HG03159 (cell line): ENCODE measurements around the gene SHMT2.

Experiments
- ATAC-seq: cut with Tn5 transposase; IDR thresholded peaks from one replicate; pipeline ENCODE4 v1.9.1; 2021; ENCODE audit warnings: mild to moderate bottlenecking, moderate library complexity; ENCODE audit not compliant: unreplicated experiment

The SHMT2 gene

DNA sequence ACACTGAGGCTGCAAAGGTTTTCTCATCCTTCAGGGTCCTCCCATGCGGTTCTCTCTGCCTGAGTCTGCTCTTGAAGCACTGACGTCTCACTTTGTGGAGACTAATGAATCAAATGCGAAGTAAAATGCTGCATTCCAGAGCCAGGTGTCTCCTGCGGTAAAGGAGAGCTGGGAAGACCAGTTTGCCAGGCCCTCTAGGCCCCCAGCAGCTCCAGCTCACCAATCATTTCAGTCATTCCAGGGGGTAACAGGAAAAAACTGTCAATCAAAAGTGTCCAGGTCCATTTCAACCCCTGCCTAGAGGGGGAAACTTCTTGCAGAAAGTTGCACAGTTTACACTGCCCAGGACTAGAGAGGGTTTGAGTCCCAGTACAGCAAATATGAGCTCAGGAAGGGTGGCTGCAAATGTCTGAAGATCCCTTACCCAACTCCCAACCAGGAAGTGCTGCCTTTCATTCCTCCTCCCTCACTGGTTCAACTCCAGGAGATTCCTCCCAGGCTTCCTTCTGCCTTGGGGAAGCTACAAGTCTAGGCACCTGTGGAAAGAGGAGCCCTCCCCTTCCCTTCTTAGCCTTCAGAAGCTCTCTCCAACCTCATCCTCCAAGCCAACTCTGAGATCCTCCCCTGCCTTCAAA, 15.6 kb upstream of the SHMT2 start:
- ATAC-seq: no peak

DNA sequence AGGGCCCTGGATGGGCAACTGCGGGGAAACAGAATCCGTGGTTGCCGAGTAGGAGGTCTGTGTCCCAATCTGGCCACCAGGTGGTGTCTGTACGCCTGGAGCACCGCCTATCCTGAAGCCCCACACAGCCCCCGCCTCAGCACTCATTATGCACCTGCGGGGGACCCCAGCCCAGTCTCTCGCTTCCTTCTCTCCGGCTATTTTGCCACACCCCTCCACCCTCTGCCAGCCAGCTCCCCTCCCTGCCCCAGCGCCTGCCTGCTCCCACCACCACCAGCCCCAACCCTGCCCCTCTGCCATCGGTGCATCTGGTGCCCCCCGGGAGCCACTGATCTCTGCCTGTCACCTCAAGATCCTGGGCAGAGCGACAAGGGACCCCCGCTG, 15.1 kb upstream of the SHMT2 start:
- ATAC-seq: no peak

- no peak for ATAC-seq
Observed at GRCh38 chr12:57215065-57215464, 14.4 kb upstream of the SHMT2 start.

DNA sequence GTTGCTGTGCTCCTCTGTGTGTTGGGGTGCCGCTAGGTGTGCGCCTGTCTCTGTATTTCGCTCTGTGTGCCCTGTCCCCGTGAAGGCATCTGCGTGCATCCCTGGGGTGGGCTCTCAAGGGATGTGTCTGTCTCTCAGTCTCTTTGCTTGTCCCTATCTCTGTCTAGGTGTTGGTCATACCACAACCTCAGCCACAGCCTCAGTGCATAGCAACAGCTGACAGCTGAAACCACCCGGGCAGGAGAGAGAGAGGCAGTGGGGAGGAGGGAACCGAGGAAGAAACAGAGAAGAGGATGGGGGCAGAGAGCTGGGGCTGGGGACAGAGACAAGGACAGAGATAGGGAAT, 13.9 kb upstream of the SHMT2 start:
- no peak for ATAC-seq

DNA sequence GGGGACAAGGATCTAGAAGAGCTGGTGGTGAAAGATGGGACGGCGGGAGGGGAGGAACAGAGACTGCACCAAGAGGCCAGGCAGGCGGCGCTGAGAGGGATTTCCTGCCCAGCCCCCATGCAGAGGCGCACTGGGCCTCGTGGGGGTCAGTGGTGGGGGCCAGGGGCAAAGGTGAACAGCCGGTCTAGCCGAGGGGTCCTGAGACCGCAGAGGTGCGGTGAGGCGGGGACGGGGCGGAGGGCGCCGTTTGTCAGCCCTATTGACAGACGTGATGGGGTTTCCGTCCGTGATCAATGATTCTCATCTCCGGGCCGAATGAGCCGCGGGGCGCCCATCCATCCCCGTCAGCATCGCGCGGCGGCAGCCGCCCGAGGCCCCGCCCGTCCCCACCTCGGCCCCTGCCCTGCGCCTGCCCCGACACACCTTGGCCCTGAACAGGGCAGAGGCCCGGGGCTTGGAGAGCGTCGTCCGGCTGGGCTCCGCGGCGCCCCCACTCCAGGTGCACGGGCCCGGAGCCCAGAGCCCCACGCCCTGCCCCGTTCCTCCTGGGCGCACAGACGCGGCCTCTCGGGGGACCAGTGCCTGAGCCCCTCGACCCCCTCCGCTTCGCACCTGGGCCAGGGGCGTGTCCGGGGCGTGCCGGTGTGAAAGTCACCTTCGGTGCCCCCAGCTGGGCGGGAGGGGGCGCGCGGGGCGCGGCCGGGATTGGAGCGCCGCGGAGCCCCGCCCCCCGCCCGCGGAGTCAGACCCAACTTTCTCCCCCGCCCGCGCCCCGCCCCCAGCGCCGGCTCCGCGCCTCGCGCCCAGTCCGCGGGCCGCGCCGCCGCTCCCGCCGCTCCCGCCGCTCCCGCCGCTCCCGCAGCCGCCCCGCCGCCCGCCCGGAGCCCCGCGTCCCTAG, 13.2 kb upstream of the SHMT2 start, which contains the start of gene NXPH4:
Gene NXPH4, plus strand, starts transcription at position 781 of the 898 bp plus-strand sequence. CDS start 176 bp downstream, outside the sequence.
- no peak for ATAC-seq

GRCh38 chr12:57216921-57217879, 12.3 kb upstream of the SHMT2 start:
- no peak for ATAC-seq

GRCh38 chr12:57218030-57218853, 11.3 kb upstream of the SHMT2 start:
- ATAC-seq: no peak

GRCh38 chr12:57219205-57219992, 10.1 kb upstream of the SHMT2 start:
- no peak for ATAC-seq

GRCh38 chr12:57219993-57220754, 9.3 kb upstream of the SHMT2 start:
- ATAC-seq: no peak

DNA sequence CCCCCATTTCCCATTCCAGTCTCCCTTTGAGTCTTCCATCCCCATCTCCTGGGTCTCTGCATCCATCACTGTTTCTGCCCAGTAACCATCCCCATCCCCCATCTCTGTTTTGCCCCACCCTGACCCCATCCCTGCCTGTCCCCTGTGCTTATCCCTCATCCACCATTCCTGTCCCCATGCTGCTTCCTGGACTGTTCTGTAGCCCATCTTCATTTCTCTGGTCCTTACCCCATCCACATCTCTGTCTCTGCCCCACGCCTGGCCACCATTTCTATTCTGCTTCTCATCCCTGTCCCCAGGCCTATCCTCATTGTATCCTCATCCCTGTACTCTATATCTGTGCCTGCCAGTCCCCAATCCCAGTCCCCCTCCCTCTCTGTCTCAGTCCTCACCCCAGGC, 8.7 kb upstream of the SHMT2 start:
- no peak for ATAC-seq

DNA sequence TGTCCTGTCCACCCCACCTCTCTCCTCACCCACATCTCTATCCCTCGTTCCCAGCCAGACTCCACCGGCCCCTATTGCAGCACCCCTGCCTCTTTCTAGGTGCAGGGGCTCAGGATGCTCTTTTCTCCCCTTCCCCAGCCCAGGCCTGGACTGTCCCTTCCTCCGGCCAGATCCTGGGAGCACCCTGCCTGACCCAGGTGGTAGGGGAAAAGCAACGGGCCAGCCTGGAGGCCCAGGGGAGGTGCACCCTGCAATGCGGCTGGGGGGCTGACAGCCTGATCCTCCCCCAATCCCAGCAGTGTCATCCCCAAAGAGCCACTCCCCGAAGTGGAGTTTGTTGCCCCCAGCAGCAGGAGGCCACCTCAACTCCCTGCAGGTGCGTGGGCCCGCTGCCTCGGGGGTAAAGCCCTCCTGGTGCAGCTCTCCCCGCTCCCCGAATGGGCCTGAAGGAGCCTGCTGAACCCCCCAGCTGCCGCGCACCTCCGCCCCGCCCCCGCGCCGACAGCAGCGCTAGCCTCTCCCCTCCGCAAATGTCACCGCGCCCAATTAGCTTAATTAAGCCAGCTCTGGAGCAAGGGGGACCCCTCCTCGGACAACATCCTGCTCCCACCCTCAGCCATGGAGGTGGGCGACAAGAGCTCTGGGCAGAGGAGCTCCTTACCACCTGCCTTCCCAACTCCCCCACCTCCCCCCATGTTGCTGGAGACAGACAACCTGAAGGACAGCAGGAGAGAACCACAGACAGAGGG, 8.2 kb upstream of the SHMT2 start:
- no peak for ATAC-seq

DNA sequence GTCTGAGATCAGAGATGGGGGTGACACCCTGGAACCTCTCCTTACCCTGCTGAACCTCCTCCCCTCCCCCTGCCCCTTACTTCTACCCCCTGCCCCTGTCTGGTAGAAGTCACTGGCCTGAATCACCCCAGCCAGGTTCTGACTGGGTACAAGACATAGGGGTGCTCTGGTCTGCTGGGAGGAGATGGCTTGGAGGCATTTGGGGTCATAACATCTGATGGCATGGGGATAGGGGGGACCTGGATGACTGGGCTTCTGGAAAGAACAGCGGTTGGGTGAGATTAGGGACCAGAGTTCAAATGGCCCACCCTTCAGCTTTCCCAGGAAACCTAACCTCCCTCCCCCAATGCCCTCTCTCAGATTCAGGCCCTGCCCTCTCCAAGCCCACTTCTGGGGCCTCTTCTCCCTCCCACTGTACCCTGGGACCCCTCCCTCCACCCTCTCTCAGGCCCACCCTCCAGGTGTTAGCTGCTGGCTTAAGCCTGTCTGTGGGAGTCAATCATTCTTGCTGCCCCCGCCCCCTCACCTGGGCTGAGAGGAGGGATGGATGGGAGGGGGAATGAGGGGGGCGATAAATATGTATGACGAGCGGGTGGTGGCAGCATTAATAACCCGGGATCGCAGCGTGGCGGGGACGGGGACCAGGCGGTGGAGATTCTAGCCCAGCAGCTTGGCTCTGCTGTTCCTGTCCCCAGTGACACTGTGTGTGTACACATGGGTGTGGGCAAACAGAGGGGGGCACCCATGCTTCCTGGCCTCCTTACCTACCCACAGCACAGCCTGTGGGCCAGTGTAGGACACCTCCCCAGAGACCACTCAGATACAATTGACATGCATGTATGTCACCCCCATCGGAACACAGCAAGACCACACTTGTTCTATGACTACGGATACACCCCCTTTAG, 7.0 kb upstream of the SHMT2 start:
- no peak for ATAC-seq

DNA sequence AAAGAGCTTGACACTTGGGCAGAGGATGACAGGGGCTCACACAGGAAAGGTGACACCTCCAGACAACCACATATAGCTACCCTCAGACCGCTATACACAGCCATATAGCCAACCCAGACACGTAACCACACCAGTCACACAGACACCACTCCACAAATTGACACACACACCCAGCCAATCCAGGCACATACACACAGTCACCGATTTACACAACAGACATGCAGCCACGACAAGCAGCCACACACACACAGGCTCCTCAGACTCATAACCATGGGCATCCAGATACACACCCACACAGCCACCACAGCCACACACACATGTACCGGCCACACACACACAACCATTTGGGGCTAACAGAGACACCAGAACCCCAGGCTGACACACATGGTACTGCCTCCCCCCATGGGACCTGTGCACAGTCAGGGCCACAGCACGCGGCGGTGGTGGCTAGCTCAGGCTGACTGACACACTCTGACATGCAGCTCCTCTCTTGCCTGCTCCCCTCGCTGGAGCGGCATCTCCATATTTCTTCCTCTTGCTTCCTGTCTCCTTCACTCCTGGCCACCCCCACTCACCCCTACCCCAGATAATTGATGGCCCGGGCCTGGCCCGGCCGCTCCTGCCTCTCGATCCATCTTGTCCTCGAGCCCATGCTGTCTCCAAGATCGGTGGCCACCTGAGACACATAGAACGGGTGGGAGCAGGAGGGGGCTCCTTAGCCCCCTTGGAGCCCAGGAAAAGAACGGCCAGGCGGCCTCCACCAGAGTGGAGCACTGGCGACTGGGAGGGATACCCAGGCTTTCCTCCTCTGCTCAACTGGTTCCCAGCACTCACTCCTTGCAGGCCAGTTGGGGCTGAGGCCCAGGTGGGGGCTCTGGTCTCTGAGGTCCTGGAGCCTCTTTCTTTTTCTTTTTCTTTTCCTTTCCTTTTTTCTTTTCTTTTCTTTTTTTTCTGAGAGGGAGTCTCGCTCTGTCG, 6.0 kb upstream of the SHMT2 start:
- no peak for ATAC-seq

GRCh38 chr12:57224278-57224972, 5.1 kb upstream of the SHMT2 start:
- ATAC-seq: no peak

DNA sequence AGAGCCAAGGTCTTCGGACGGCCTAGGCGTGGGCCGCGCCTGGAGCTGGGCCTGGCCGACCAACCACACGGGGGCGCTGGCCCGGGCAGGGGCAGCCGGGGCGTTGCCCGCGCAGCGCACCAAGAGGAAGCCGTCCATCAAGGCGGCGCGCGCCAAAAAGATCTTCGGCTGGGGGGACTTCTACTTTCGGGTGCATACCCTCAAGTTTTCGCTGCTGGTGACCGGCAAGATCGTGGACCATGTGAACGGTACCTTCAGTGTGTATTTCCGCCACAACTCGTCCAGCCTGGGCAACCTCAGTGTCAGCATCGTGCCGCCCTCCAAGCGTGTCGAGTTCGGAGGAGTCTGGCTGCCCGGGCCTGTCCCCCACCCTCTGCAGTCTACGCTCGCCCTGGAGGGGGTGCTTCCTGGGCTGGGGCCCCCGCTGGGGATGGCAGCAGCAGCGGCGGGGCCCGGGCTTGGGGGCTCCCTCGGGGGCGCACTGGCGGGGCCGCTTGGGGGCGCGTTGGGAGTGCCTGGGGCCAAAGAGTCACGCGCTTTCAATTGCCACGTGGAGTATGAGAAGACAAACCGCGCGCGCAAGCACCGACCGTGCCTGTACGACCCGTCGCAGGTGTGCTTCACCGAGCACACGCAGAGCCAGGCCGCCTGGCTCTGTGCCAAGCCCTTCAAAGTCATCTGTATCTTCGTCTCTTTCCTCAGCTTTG, 4.4 kb upstream of the SHMT2 start:
- ATAC-seq: no peak
